GM21423 (cell line): Measurements from ENCODE around the gene TMEM143.
"Not testable (repeated sequence)": the region's sequence is repeated elsewhere in the genome, so short reads cannot be mapped to it uniquely, and the experiment has no call there.

Experiments
- ATAC-seq: cut with Tn5 transposase; IDR thresholded peaks from one replicate; pipeline ENCODE4 v1.9.1; 2021; ENCODE audit warnings: mild to moderate bottlenecking, moderate library complexity; ENCODE audit not compliant: unreplicated experiment

Gene TMEM143

DNA sequence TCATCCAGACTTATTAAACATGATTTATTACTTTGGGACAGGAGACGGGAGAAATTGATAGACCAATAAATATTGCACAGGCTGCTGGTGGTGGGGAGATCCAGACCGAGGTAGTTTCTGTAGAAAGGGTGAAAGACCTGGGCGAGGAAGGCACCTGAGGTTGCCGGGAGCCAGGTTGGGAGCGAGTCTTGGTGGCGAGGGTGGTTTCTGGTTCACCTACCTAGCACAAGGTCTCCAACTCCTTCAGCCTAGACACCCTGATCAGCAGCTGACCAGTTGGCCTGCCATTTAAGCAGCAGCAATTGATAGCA lies 31.4 kb downstream of the TMEM143 start:
- ATAC-seq, result no peak

DNA sequence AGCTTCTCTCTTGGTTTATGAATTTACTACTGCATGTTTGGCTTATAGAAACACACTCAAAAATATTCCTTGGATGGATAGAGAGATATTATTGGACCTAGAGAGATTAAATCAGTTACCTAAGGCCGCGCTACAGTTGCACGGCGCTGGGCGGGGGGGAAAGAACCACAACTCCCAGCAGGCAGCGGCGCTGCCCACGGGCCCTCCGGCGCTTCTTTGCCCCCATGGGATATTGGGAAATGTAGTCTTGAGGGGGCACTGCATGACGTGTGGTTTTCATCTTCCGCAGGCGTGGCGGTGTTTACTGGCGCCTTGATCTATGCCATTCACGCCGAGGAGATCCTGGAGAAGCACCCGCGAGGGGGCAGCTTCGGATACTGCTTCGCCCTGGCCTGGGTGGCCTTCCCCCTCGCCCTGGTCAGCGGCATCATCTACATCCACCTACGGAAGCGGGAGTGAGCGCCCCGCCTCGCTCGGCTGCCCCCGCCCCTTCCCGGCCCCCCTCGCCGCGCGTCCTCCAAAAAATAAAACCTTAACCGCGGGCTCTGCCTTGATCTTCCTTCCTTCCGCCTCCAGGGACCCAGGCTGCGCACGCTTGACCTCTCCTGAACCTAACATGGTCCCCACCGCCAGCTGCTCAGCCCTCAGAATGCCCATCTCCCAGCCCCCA lies 33.6 kb downstream of the TMEM143 start:
- peak; percentile 27 for ATAC-seq

DNA sequence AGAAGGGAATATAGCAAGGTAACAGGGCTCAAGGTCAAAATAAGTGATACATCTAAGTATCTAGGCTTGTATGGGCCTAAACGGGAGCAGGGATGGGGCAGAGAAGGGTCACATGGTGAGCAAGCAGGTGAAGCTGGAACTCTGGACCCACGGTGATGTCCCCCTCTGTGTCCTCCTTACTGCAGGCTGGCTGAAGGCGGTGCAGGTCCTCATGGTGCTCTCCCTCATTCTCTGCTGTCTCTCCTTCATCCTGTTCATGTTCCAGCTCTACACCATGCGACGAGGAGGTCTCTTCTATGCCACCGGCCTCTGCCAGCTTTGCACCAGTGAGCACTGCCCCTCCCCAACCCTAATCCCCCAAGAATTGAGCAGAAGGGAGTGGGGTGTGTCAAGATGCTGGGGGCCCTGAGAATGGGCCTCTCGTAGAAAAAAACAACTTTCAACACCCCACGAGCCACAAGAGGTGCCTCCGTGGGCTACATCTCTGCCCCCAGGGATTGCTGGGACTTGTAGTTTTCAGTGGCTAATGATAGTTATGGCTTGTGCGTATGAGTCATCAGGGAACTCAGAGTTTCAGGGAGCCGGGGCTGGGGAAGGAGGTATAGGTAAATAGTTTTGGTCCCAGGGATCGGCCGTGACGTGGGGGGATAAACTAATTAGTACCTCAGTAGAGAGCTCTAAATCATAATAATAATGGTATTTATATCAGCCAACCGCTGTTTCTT lies 34.4 kb downstream of the TMEM143 start:
- no peak for ATAC-seq

DNA sequence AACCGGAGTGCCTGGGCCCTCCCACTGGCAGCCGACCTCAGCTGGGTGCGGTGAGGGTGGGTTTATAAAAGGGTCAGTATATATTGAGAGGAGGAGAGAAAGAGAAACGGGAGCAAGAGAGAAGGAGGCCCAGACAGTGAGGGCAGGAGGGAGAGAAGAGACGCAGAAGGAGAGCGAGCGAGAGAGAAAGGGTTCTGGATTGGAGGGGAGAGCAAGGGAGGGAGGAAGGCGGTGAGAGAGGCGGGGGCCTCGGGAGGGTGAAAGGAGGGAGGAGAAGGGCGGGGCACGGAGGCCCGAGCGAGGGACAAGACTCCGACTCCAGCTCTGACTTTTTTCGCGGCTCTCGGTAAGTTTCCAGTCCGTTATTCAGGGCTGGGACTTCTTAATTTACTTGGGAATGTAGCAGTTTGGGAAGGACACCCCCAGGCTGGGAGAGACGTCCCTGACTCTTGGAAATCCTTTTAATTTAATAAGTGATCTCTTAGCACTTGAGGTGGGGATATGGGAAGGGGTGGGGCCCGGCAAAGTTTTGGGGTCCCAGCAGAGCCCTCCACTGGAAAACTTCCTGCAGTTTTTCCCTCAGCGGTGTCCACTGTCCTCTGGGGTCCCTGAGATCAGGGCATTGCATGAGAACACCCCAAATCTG lies 38.4 kb downstream of the TMEM143 start, which contains the start of gene EMP3:
TSS of gene EMP3 (plus strand) at position 288 of the 646 bp plus-strand sequence. CDS start 1,293 bp downstream, outside the sequence.
- ATAC-seq, result no peak

DNA sequence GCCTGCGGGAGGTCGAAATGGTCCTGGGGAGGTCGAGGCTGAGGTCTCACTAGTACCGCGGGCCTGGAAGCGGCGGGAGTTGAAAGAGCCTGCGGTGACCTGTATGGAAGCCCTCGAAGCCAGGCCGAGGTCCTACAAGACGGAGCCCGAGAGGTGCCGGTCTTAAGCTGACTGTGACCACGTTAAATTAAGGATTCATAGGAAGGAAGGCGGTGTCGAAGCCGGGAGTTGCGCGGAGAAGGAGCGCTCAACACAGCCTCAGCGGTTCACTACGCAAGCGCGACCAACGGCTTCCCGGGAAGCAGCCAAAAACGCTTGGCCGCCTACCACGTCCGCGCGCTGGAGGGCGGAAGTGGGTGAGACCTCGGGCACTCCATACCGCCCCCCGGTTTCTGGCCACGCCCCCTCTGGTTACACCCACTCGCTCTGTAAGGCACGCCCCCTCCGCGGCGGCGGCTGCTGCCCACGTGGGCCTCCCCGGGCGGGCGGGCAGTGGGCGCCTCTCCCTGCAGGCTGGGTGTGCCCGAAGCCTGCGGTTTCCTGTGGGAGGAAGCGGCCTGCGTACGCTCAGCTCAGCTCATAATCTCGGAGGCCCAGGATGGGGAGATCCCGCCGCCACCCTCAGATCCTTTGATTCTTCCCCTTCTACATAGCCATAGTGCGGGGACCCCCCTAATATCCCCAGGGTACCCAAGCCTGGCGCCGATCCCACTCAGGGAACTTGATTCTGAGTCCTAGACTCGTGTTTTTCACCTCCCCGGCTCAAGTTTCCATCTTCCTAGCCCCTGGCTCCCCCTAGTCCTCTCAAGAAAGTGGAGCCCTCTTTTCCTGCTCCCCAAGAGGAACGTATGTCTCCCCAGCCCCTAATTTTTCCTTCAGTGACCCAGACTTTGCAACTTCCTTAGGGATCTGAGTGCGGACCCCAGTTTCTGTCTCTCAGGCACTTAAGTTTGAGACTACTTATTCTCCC lies 41.8 kb downstream of the TMEM143 start:
- ATAC-seq, result peak; percentile 65

DNA sequence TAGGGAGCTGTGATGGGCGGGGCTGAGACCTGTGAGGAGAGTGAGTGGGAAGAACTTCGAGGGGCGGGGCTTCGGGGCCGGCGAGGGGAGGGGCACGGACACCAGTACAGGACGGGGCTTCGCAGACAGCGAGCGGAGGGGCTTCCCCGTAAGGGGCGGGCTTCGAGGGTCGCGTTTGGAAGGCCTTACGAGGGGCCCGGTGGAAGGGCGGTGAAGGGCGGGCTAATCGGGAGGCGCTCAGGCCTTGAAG lies 42.4 kb downstream of the TMEM143 start:
- peak; percentile 48 for ATAC-seq

DNA sequence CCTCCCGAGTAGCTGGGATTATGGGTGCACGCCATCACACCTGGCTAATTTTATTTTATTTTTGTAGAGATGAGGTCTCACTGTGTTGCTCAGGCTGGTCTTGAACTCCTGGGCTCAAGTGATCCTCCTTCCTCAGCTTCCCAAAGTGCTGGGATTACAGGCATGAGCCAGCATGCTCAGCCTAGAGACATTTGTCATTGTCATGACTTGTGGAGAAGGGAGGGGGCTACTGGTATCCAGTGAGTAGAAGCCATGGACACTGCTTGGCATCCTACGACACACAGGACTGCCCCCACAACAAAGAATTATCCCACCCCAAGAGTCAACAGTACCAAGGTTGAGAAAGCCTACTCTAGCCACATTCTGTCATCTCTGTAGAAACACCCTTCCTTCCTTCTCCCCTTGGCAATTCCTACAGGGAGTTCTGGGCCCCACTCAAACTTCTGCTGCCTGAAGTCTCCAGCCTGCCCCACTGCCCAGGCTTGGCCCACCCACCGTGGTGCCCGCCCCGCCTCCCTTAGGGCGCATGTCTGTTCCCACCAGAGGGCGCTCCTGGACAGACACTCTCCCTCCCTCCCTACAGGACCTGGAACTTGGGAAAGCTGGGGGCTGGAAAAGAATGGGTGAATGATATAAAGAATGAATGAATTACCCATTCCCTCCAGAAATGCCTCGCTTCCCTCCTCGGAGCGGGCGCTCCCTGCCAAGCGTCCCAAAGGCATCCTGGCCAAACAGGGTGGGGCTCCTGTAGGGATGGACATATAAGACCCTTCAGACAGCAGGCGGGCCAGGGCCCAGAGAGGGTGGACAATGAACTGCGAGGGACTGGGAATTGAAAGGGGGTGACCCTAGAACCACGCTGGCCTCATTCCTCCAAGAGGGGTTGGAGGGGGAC lies 43.8 kb downstream of the TMEM143 start:
- no peak for ATAC-seq

DNA sequence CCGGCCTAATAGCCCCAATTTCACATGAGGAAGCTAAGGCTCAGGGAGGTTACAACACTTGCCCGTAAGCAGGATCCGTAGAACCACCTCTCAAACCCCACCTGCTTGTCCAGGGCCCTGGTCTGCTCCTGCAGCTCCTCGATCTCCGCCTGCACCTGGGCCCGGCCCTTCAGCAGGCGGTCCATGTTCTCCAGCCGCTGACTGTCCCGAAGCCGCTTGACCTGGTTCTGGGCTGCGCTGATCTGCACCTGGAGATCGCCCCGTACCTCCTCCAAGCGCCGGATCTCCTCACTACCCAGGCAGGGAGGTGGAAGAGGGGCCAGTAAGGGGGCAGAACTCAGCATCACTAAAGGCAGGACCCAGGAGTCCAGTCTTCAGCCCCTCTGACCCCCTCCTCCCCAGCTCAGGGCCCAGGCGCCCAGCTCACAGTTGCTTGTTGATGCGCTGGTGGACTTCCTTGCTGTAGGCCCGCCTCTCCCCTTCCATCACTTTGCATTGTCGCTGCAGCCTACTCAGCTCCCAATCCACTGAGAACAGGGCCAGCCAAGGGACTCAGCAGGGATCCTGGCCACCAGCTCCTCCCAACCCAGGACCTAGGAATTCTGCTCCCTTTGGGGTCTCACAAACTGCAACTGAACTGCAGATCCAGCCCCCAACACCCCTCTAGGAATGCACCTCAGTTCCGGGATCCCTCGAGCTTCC lies 45.3 kb downstream of the TMEM143 start:
- ATAC-seq, result no peak

DNA sequence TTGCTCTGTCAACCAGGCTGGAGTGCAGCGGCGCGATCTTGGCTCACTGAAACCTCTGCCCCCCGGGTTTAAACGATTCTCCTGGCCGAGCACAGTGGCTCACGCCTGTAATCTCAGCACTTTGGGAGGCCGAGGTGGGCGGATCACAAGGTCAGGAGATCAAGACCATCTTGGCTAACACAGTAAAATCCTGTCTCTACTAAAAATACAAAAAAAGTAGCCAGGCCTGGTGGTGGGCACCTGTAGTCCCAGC lies 46.1 kb downstream of the TMEM143 start:
- not testable (repeated sequence) for ATAC-seq

DNA sequence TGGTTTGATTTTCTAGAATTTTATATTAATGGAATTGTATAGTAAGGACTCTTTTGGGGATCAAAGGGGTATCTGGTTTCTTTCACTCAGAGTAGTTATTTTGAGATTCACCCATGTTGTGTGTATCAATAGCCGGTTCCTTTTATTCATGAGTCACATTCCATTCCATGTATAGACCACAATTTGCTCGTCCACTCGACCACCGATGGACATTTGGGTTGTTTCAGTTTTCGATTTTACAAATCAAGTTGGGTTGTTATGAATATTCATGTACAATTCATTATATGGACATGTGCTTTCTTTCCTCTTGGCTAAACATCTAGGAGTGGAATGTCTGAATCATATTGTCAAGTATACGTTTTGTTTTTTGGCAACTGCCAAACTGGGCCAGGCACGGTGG lies 48.0 kb downstream of the TMEM143 start:
- no peak for ATAC-seq

DNA sequence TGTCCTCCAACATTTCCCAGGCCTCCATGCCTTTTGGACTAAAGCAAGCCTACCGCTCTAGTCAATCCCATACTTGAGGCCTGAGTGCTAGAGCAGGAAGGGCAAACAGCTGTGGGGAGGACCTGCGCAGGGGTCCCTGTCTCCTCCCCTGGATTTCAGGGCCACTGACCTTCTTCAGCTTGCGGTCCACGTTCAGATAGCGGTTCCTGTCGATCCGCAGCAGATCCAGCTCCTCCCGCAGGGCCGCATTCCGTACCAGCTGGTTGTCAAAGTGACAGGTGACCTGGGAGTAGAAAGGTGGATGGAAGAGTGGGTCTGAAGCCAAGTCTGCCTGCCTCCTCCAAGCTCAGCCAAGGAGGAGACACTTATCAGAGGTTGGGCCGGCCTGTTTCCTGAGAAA lies 52.4 kb downstream of the TMEM143 start:
- ATAC-seq, result no peak

DNA sequence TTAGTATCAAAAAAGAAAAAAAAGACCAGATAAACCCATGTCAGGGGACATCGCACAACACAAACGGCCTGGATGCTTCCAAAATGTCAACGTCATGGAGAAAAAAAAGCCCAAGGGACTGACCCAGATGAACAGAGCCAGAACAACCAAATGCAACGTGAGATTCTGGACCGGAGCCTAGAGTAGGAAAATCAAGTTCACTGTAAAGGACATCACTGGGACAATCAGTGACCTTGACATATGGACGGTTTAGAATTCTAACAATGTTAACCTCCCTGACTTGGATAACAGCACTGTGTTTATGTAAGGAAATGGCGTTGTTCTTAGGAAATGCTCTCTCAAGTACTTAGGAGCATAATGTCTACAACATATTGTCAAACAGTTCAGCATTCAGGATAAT lies 53.5 kb downstream of the TMEM143 start:
- no peak for ATAC-seq

DNA sequence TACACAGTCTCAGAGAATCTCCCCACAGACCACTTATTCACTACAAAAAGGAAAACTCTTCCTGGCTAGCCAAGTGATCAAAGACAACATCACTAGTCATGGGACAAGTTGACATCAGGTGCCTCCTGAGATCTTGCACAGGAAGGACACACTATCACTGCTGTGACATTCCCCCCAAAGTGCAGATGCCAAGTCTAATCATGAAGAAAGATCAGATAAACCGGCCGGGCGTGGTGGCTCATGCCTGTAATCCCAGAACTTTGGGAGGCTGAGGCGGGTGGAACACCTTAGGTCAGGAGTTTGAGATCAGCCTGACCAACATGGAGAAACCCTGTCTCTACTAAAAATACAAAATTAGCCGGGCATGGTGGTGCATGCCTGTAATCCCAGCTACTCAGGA lies 54.0 kb downstream of the TMEM143 start:
- ATAC-seq, result not testable (repeated sequence)

DNA sequence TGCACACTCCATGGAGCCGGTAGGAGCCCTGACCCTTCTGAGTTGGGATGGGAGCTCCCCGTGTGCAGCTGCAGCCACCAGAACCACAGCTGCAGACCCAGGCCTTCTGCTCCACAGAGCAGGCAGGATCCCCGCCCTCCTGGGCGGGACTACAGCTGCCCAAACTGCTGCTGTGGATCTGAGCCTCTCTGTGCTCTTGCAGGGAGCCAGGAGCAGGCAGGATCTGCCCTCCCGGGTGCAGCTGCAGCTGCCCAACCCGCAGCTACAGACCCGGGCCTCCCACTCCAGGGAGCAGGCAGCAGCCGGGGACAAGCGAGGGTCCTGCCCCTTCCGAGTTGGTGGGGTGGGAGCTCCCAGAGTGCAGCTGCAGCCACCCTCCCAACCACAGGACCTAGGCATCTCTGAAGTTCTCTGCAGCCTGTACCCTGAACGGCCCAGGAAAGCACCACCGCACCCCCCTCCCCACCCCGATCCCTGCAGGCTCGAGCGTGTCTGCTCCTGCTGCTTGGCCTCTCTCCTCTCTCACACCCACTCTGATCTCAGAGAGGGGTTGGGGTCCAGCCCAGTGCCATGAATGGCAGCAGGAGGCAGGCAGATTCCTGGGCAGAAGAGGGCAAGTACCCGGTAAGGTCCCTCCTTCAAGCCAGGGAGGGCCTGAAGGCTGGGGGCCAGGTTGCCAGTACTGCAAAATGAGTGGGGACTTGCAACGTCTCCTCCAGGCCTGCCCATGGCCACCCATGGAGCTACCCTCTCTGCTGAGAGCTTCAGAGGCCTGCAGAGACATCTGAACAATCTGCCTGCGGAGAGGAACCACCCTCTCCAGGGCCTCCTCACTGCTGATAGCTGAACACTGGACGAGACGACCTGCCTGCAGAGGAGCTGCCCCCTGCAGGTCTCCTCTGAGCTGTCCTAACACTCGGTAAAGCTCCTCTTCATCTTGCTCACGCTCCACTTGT lies 54.8 kb downstream of the TMEM143 start:
- no peak for ATAC-seq

DNA sequence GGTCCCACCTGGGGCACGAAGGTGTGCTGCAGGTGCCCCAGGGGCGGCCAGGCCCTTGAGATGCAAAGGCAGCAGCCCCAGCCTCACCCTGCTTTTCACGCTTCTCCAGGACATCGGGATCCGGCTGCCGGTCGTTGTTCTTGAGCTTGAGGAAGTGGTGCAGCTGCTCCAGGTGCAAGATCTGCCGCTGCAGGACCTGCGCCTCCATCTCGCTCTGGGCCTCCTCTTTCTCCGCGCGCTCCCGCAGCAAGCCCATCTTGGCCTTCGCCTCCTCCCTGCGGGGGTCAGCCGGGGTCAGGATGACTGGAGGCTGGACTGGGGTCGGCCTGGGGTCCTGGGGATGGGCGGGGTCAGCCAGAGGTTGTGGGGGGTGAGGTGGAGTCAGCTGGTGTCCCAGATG lies 59.9 kb downstream of the TMEM143 start:
- ATAC-seq, result no peak

DNA sequence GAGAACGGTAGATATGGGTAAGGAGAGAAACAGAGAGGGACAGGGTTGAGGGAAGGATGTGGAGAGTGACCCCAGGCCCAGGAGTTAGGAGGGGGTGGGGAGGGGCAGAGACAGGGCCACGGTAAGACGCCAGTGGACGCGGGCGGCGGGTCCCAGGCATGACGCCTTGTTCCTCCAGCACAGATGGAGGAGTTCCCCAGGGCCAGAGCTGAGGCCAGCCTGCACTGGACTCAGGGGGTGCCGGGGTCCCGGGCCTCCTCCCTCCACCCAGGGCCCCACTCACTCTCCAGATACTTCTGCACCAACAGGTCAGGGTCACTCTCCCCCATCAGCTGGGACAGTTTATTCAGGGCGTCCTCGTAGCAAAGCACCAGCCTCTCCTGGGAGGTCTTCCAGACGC lies 60.4 kb downstream of the TMEM143 start:
- ATAC-seq, result no peak

DNA sequence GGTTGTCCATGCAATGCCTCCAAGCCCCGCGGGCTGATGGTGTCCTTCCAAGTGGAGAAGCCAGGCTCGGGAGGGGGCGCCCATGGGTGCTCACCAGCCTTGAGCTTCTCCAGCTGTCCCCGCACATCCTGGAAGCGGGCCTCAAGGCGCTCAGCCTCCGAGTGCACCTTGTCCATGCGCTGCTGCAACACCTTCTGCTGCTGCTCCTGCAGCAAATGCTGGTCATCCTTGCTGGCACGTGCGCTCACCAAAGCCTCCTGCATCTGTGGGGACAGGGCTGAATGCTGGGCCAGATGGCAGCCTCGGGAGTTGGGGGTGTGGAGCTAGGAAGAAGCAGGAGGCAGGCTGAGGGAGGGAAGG lies 61.2 kb downstream of the TMEM143 start:
- ATAC-seq, result no peak

DNA sequence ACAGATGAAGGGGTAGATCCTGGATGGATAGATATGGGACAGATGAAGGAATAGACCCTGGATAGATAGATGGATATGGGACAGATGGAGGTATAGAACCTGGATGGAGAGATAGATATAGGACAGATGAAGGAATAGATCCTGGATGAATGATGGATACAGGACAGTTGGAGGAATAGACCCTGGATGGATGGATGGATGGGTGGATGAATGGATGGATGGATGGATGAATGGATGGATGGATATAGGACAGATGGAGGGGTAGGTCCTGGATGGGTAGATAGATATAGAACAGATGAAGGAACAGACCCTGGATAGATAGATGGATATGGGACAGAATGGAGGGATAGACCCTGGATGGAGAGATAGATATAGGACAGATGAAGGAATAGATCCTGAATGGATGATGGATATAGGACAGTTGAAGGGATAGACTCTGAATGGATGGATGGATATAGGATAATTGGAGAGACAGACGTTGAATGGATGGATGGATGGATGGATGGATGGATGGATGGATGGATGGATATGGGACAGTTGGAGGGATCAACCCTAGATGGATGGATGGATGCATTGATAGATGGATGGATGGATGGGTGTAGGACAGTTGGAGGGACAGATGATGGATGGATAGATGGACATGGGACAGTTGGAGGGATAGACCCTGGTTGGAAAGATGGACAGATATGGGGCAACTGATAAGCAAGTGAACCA lies 61.7 kb downstream of the TMEM143 start:
- no peak for ATAC-seq
